Smooth muscle cell (in vitro differentiated cells): ENCODE measurements around the gene BLVRA. TPM values are rescaled to one million over a fixed set of nuclear protein-coding genes. Genes with fewer than 3 reads are reported as not detected.
A peak's percentile ranks its signal among the peaks of the same experiment; 100 is the strongest.

Source experiments
- DNase-seq: peaks from one replicate; lab custom pipeline; 2025; ENCODE audit not compliant: unreplicated experiment; lab: John Stamatoyannopoulos, UW
- H2AFZ ChIP-seq: fragments of 200-600 bp; sonication (generic); 2 replicates; pipeline ENCODE4 v1.6.0; 2016; ENCODE audit warnings: antibody characterized with exemption, low read depth, mild to moderate bottlenecking
- H3F3A ChIP-seq: fragments of 200-600 bp; sonication (generic); 2 replicates; pipeline ENCODE4 v1.6.0; 2017; ENCODE audit warnings: antibody characterized with exemption, low read depth
- H3K27ac ChIP-seq: fragments of 200-600 bp; sonication (generic); 2 replicates; pipeline ENCODE4 v1.5.1; 2016; ENCODE audit warnings: low read depth, mild to moderate bottlenecking
- H3K27me3 ChIP-seq: fragments of 200-600 bp; sonication (generic); 2 replicates; pipeline ENCODE4 v1.6.1; 2016; ENCODE audit warnings: low read depth, mild to moderate bottlenecking
- H3K36me3 ChIP-seq: fragments of 200-600 bp; sonication (generic); 2 replicates; pipeline ENCODE4 v1.5.1; 2016; ENCODE audit warnings: low read depth
- H3K4me1 ChIP-seq: fragments of 200-600 bp; sonication (generic); 2 replicates; pipeline ENCODE4 v1.5.1; 2016; ENCODE audit warnings: low read depth
- H3K4me2 ChIP-seq: fragments of 200-600 bp; sonication (generic); 2 replicates; pipeline ENCODE4 v1.6.0; 2016; ENCODE audit warnings: mild to moderate bottlenecking
- H3K4me3 ChIP-seq: fragments of 200-600 bp; sonication (generic); 2 replicates; pipeline ENCODE4 v1.5.1; 2016; ENCODE audit warnings: mild to moderate bottlenecking
- H3K79me2 ChIP-seq: fragments of 200-600 bp; sonication (generic); 2 replicates; pipeline ENCODE4 v1.6.0; 2016; ENCODE audit warnings: low read depth, mild to moderate bottlenecking
- H3K9ac ChIP-seq: fragments of 200-600 bp; sonication (generic); 2 replicates; pipeline ENCODE4 v1.6.0; 2016; ENCODE audit warnings: low read depth
- H3K9me3 ChIP-seq: fragments of 200-600 bp; sonication (generic); replicated peaks from 2 replicates; pipeline ENCODE4 v1.5.1; 2016; ENCODE audit warnings: low read depth
- H4K20me1 ChIP-seq: fragments of 200-600 bp; sonication (generic); 2 replicates; pipeline ENCODE4 v1.6.0; 2016; ENCODE audit warnings: low read depth
- CTCF ChIP-seq: fragments of 200-600 bp; sonication (generic); IDR thresholded peaks from 2 replicates; pipeline ENCODE4 v1.5.1; 2017; ENCODE audit warnings: borderline replicate concordance, mild to moderate bottlenecking, antibody characterized with exemption; ENCODE audit not compliant: insufficient read depth, poor library complexity, severe bottlenecking
- WGBS: methylation state at CpG from one replicate; pipeline ENCODE4 v1.1.7; 2016; ENCODE audit warnings: low lambda C conversion rate; 5-methylcytosine and 5-hydroxymethylcytosine counted together
- polyA plus RNA-seq: library from polyadenylated mRNA; unstranded; fragments of >200 nt; fragmentation: Nextera tagmentation; extraction: Ambion mirVana; gene quantifications from 2 replicates; pipeline ENCODE4 v1.2.1, GENCODE V29; 2016
- total RNA-seq: library from RNA; depleted of rRNA; stranded (reverse); fragments of >200 nt; gene quantifications from 2 replicates; pipeline ENCODE4 v1.2.3, GENCODE V29; 2014

BLVRA gene
- total and polyA plus RNA-seq, 2 experiments from 2014 or later, result 24.6 to 65.4 TPM

GRCh38 chr7:43721193-43721806 is 37.2 kb upstream of the BLVRA start:
- no peaks in the 10 kb centered on the region for H3K4me1 ChIP-seq
- H3K9ac ChIP-seq, result no peak overlapping the region
- peaks cover 90% of the 10 kb centered on the region for H3K79me2 ChIP-seq
- H3K4me2 ChIP-seq, result no peak overlapping the region
- H3K27ac ChIP-seq, result no peak overlapping the region
- no peaks in the 10 kb centered on the region for H3K27me3 ChIP-seq
- H3K36me3 ChIP-seq, result no peaks in the 10 kb centered on the region
- 58% methylated on average over 2 of the region's 2 CpGs for WGBS
- no peak overlapping the region for H3K4me3 ChIP-seq
- H4K20me1 ChIP-seq, result peaks cover 74% of the 10 kb centered on the region
- no peaks in the 10 kb centered on the region for H3K9me3 ChIP-seq
- TF ChIP-seq CTCF, result peak; percentile 68
- DNase-seq, result no peak
- no peaks in the 10 kb centered on the region for H3F3A ChIP-seq
- H2AFZ ChIP-seq, result no peak overlapping the region

- DNase-seq, result no peak
- Histone ChIP-seq H3K36me3 (no peaks in the 10 kb centered on the region), H3K79me2 (peaks cover 92% of the 10 kb centered on the region), H3F3A (no peaks in the 10 kb centered on the region), H3K4me1 (no peaks in the 10 kb centered on the region), H3K9me3 (no peaks in the 10 kb centered on the region), H3K27me3 (no peaks in the 10 kb centered on the region), H3K4me2 (no peak overlapping the region), H3K4me3 (no peak overlapping the region), H4K20me1 (peaks cover 71% of the 10 kb centered on the region), H2AFZ (no peak overlapping the region), H3K9ac (no peak overlapping the region), H3K27ac (no peak overlapping the region)
- TF ChIP-seq CTCF, result no peak
Measured at GRCh38 chr7:43723007-43723341, 35.5 kb upstream of the BLVRA start.

- no peak overlapping the region for H3K4me2 ChIP-seq
Measured at GRCh38 chr7:43725251-43725650, 33.2 kb upstream of the BLVRA start.

More at GRCh38 chr7:43725251-43725650, 33.2 kb upstream of the BLVRA start:
- H3K9me3 ChIP-seq, result no peaks in the 10 kb centered on the region
- no peaks in the 10 kb centered on the region for H3F3A ChIP-seq
- H2AFZ ChIP-seq, result no peak overlapping the region
- no peak overlapping the region for H3K27ac ChIP-seq
- H3K36me3 ChIP-seq, result no peaks in the 10 kb centered on the region
- no peak overlapping the region for H3K9ac ChIP-seq
- peaks cover 6% of the 10 kb centered on the region for H3K4me1 ChIP-seq
- peaks cover 84% of the 10 kb centered on the region for H3K79me2 ChIP-seq
- DNase-seq, result no peak
- no peak overlapping the region for H3K4me3 ChIP-seq
- no peak for TF ChIP-seq CTCF
- H4K20me1 ChIP-seq, result peaks cover 49% of the 10 kb centered on the region
- 99% methylated on average over 3 of the region's 3 CpGs for WGBS
- H3K27me3 ChIP-seq, result no peaks in the 10 kb centered on the region
